ENCODE measurements around the gene CCR6.

CCR6 gene

DNA sequence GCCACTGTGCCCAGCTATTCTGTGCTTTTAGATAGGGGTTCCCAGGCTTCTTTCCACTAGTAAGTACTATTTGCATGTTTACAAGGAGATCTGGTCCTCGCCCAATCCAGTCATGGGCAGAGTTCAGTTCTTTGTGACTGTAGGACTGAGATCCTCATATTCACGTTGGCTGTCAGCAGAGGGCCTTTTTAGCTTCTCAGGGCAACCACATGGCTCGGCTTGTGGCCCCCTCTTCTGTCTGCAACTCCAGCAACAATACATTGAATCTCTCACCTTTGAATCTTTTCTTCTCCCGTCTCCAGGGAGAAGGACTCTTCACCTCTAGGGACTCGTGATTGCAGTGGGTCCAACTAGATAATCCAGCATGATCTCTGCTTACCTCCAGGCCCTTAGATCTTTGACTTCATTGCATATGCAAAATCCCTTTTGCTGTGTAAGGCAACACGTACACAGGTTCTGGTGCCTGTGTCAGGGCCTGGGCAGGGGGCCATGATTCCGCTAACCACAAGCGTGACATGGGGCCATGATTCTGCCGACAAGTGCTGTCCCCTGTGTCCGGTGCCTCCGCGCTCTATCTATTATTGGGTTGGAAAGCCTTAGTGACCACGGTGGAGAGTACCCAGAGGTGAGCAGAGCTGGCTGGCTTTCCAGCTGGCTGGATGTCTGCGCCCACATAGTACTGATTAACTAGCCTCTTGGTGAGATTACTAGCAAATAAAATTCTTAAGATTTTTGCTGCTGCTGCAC, 5.1 kb downstream of the CCR6 start:
- no peak overlapping the region for H3K4me3 ChIP-seq (ENCODE audit: low read depth in 1 of 2, low read length in 2 of 2)
- H3K27me3 ChIP-seq (ENCODE audit: control insufficient read depth in 1 of 2, insufficient read depth in 2 of 2, low read length in 2 of 2), result no peaks in the 10 kb centered on the region
- H3K4me1 ChIP-seq (ENCODE audit: control insufficient read depth in 1 of 2, insufficient read depth in 2 of 2, low read length in 2 of 2), result peaks cover 4 to 6% of the 10 kb centered on the region in 2 donors
- H3K9me3 ChIP-seq (ENCODE audit: control insufficient read depth in 1 of 2, low read length in 2 of 2), result no peaks in the 10 kb centered on the region
- H3K9ac ChIP-seq (ENCODE audit: low read depth in 1 of 2, low read length in 2 of 2), result no peak overlapping the region
- H3K36me3 ChIP-seq (ENCODE audit: control insufficient read depth in 1 of 2, insufficient read depth in 2 of 2, low read length in 2 of 2), result no peaks in the 10 kb centered on the region
- no peak overlapping the region for H3K27ac ChIP-seq (ENCODE audit: low read depth, low read length)

GRCh38 chr6:167129159-167129558, 6.3 kb downstream of the CCR6 start:
- H3K4me1 ChIP-seq (ENCODE audit: control insufficient read depth in 1 of 2, insufficient read depth in 2 of 2, low read length in 2 of 2), result no peaks in the 10 kb centered on the region

GRCh38 chr6:167129562-167129961, 6.7 kb downstream of the CCR6 start:
- peaks cover 0 to 2% of the 10 kb centered on the region in 2 donors for H3K36me3 ChIP-seq (ENCODE audit: control insufficient read depth in 1 of 2, insufficient read depth in 2 of 2, low read length in 2 of 2)
- no peak overlapping the region for H3K27ac ChIP-seq (ENCODE audit: low read depth, low read length)
- H3K4me1 ChIP-seq (ENCODE audit: control insufficient read depth in 1 of 2, insufficient read depth in 2 of 2, low read length in 2 of 2), result no peaks in the 10 kb centered on the region
- H3K4me3 ChIP-seq (ENCODE audit: low read depth in 1 of 2, low read length in 2 of 2), result no peak overlapping the region
- no peaks in the 10 kb centered on the region for H3K27me3 ChIP-seq (ENCODE audit: control insufficient read depth in 1 of 2, insufficient read depth in 2 of 2, low read length in 2 of 2)
- no peaks in the 10 kb centered on the region for H3K9me3 ChIP-seq (ENCODE audit: control insufficient read depth in 1 of 2, low read length in 2 of 2)
- H3K9ac ChIP-seq (ENCODE audit: low read depth in 1 of 2, low read length in 2 of 2), result no peak overlapping the region

More at GRCh38 chr6:167129159-167129558, 6.3 kb downstream of the CCR6 start:
- H3K36me3 ChIP-seq (ENCODE audit: control insufficient read depth in 1 of 2, insufficient read depth in 2 of 2, low read length in 2 of 2), result no peaks in the 10 kb centered on the region
- no peak overlapping the region for H3K4me3 ChIP-seq (ENCODE audit: low read depth in 1 of 2, low read length in 2 of 2)
- H3K27me3 ChIP-seq (ENCODE audit: control insufficient read depth in 1 of 2, insufficient read depth in 2 of 2, low read length in 2 of 2), result no peaks in the 10 kb centered on the region
- H3K9ac ChIP-seq (ENCODE audit: low read depth in 1 of 2, low read length in 2 of 2), result no peak overlapping the region
- H3K27ac ChIP-seq (ENCODE audit: low read depth, low read length), result no peak overlapping the region
- H3K9me3 ChIP-seq (ENCODE audit: control insufficient read depth in 1 of 2, low read length in 2 of 2), result no peaks in the 10 kb centered on the region

GRCh38 chr6:167130008-167130677, 7.2 kb downstream of the CCR6 start:
- H3K4me3 ChIP-seq (ENCODE audit: low read depth in 1 of 2, low read length in 2 of 2), result no peak overlapping the region
- H3K27me3 ChIP-seq (ENCODE audit: control insufficient read depth in 1 of 2, insufficient read depth in 2 of 2, low read length in 2 of 2), result no peaks in the 10 kb centered on the region
- no peak overlapping the region for H3K9ac ChIP-seq (ENCODE audit: low read depth in 1 of 2, low read length in 2 of 2)
- peaks cover 0 to 3% of the 10 kb centered on the region in 2 donors for H3K36me3 ChIP-seq (ENCODE audit: control insufficient read depth in 1 of 2, insufficient read depth in 2 of 2, low read length in 2 of 2)
- H3K4me1 ChIP-seq (ENCODE audit: control insufficient read depth in 1 of 2, insufficient read depth in 2 of 2, low read length in 2 of 2), result no peaks in the 10 kb centered on the region
- H3K27ac ChIP-seq (ENCODE audit: low read depth, low read length), result no peak overlapping the region
- no peaks in the 10 kb centered on the region for H3K9me3 ChIP-seq (ENCODE audit: control insufficient read depth in 1 of 2, low read length in 2 of 2)

DNA sequence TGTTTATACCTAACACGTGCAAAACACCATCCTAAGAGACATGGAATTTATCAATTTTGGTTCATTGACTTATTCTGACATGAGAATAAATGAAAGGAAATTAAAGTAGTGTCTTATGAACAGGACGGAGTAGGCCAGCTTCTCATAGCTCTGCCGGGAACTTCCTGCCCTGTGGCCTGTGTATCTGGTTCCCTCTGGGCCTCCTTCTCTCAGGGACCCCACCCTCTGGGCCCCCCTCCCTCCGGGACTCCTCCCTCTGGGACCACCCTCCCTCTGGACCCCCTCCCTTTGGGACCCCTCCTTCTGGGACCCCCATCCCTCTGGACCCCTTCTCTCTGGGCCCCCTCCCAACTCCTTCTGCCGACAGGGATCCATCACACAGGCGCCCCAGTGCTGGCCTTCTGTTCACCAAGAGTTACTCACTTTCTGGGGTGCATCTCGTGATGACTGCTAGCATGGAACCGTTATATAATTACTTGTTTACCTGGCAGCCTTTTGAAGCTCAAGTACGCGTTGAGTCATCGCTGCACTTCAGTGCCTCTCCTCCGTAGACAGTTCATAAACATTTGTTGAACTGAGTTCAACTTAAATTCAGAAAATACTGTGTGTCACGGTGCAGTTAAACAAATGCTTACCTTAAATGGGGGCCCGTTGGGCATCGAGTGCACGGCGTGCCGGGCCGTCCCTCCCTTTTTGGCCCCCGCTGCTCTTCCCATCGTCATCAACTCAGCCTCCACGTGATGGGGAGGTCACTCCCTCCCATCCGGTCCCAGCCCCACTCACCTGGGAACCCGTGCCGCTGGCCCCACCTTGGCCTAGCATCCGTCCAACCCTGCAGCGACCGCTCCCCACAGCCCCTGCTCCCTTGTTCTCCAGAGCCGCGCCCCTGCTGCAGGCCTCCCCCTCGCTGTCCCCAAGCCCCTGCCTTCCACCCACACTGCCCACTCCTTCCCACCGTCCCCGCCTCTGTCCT, 8.1 kb downstream of the CCR6 start:
- Histone ChIP-seq H3K9ac (ENCODE audit: low read depth in 1 of 2, low read length in 2 of 2) (no peak overlapping the region), H3K4me3 (ENCODE audit: low read depth in 1 of 2, low read length in 2 of 2) (no peak overlapping the region), H3K36me3 (ENCODE audit: control insufficient read depth in 1 of 2, insufficient read depth in 2 of 2, low read length in 2 of 2) (peaks cover 0 to 3% of the 10 kb centered on the region in 2 donors), H3K9me3 (ENCODE audit: control insufficient read depth in 1 of 2, low read length in 2 of 2) (no peaks in the 10 kb centered on the region), H3K27ac (ENCODE audit: low read depth, low read length) (no peak overlapping the region), H3K4me1 (ENCODE audit: control insufficient read depth in 1 of 2, insufficient read depth in 2 of 2, low read length in 2 of 2) (no peaks in the 10 kb centered on the region), H3K27me3 (ENCODE audit: control insufficient read depth in 1 of 2, insufficient read depth in 2 of 2, low read length in 2 of 2) (no peaks in the 10 kb centered on the region)

DNA sequence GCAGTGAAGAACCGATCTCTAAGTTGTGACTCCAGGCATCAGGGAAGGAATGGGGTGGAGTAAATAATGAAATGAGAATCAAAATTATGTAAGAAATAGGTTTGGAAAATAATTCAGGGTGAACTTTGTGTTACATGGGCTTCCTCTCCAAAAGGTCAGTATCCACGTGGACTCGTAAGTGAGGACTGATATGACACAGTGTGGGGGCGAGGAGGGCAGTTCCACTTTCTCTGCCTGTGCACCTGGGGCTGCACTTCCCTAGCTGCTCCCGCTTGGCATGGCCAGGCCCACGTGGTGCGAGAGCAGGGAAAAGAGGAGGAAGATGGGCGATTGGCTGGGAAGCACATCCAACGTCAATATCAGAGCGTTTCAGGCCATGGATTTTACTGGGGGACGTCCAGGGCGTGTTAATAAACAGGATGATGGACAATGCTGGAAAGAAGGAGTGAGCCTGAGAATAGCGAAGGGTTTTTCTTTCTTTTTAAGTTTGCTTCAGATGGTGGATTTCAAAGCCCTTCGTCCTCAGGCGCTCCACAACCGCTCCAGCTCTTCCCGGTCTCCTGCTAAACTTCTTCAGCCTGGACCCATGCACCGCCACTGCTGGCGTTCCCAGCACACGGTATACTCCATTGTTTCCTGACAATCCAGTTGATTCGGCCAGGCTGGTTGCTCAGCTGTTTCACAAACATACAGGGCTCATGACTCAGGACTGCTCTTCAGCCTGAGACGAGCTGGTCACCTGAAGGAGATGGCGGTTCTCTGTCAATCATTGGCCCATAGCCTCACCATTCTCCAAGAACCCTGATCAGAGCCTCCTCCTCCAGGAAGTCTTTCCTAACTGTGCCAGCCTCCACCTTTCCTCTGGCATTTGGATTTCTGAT, 11.8 kb downstream of the CCR6 start:
- no peak overlapping the region for H3K27ac ChIP-seq (ENCODE audit: low read depth, low read length)

DNA sequence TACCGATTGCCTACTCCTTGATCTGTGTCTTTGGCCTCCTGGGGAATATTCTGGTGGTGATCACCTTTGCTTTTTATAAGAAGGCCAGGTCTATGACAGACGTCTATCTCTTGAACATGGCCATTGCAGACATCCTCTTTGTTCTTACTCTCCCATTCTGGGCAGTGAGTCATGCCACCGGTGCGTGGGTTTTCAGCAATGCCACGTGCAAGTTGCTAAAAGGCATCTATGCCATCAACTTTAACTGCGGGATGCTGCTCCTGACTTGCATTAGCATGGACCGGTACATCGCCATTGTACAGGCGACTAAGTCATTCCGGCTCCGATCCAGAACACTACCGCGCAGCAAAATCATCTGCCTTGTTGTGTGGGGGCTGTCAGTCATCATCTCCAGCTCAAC, 13.5 kb downstream of the CCR6 start:
- no peaks in the 10 kb centered on the region for H3K9me3 ChIP-seq (ENCODE audit: control insufficient read depth in 1 of 2, low read length in 2 of 2)
- no peaks in the 10 kb centered on the region for H3K27me3 ChIP-seq (ENCODE audit: control insufficient read depth in 1 of 2, insufficient read depth in 2 of 2, low read length in 2 of 2)
- no peak overlapping the region for H3K9ac ChIP-seq (ENCODE audit: low read depth in 1 of 2, low read length in 2 of 2)
- H3K36me3 ChIP-seq (ENCODE audit: control insufficient read depth in 1 of 2, insufficient read depth in 2 of 2, low read length in 2 of 2), result peaks cover 5 to 15% of the 10 kb centered on the region in 2 donors
- H3K4me1 ChIP-seq (ENCODE audit: control insufficient read depth in 1 of 2, insufficient read depth in 2 of 2, low read length in 2 of 2), result peaks cover 11 to 17% of the 10 kb centered on the region in 2 donors
- no peak overlapping the region for H3K4me3 ChIP-seq (ENCODE audit: low read depth in 1 of 2, low read length in 2 of 2)
- H3K27ac ChIP-seq (ENCODE audit: low read depth, low read length), result no peak overlapping the region

More for the DNA sequence above, 11.8 kb downstream of the CCR6 start:
- H3K36me3 ChIP-seq (ENCODE audit: control insufficient read depth in 1 of 2, insufficient read depth in 2 of 2, low read length in 2 of 2), result peaks cover 5 to 15% of the 10 kb centered on the region in 2 donors
- no peaks in the 10 kb centered on the region for H3K9me3 ChIP-seq (ENCODE audit: control insufficient read depth in 1 of 2, low read length in 2 of 2)
- no peak overlapping the region for H3K9ac ChIP-seq (ENCODE audit: low read depth in 1 of 2, low read length in 2 of 2)
- H3K4me3 ChIP-seq (ENCODE audit: low read depth in 1 of 2, low read length in 2 of 2), result no peak overlapping the region
- peaks cover 0 to under 1% of the 10 kb centered on the region in 2 donors for H3K4me1 ChIP-seq (ENCODE audit: control insufficient read depth in 1 of 2, insufficient read depth in 2 of 2, low read length in 2 of 2)
- no peaks in the 10 kb centered on the region for H3K27me3 ChIP-seq (ENCODE audit: control insufficient read depth in 1 of 2, insufficient read depth in 2 of 2, low read length in 2 of 2)

DNA sequence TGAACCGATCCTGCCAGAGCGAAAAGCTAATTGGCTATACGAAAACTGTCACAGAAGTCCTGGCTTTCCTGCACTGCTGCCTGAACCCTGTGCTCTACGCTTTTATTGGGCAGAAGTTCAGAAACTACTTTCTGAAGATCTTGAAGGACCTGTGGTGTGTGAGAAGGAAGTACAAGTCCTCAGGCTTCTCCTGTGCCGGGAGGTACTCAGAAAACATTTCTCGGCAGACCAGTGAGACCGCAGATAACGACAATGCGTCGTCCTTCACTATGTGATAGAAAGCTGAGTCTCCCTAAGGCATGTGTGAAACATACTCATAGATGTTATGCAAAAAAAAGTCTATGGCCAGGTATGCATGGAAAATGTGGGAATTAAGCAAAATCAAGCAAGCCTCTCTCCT, 14.2 kb downstream of the CCR6 start:
- Histone ChIP-seq H3K9me3 (ENCODE audit: control insufficient read depth in 1 of 2, low read length in 2 of 2) (no peaks in the 10 kb centered on the region), H3K4me3 (ENCODE audit: low read depth in 1 of 2, low read length in 2 of 2) (no peak overlapping the region), H3K27ac (ENCODE audit: low read depth, low read length) (no peak overlapping the region), H3K27me3 (ENCODE audit: control insufficient read depth in 1 of 2, insufficient read depth in 2 of 2, low read length in 2 of 2) (no peaks in the 10 kb centered on the region), H3K4me1 (ENCODE audit: control insufficient read depth in 1 of 2, insufficient read depth in 2 of 2, low read length in 2 of 2) (peaks cover 17 to 24% of the 10 kb centered on the region in 2 donors), H3K9ac (ENCODE audit: low read depth in 1 of 2, low read length in 2 of 2) (no peak overlapping the region), H3K36me3 (ENCODE audit: control insufficient read depth in 1 of 2, insufficient read depth in 2 of 2, low read length in 2 of 2) (peaks cover 5 to 15% of the 10 kb centered on the region in 2 donors)

- Histone ChIP-seq H3K36me3 (ENCODE audit: control insufficient read depth in 1 of 2, insufficient read depth in 2 of 2, low read length in 2 of 2) (peaks cover 5 to 15% of the 10 kb centered on the region in 2 donors), H3K4me3 (ENCODE audit: low read depth in 1 of 2, low read length in 2 of 2) (no peak overlapping the region), H3K9me3 (ENCODE audit: control insufficient read depth in 1 of 2, low read length in 2 of 2) (no peaks in the 10 kb centered on the region), H3K27ac (ENCODE audit: low read depth, low read length) (no peak overlapping the region), H3K9ac (ENCODE audit: low read depth in 1 of 2, low read length in 2 of 2) (no peak overlapping the region), H3K27me3 (ENCODE audit: control insufficient read depth in 1 of 2, insufficient read depth in 2 of 2, low read length in 2 of 2) (no peaks in the 10 kb centered on the region), H3K4me1 (ENCODE audit: control insufficient read depth in 1 of 2, insufficient read depth in 2 of 2, low read length in 2 of 2) (peaks cover 18 to 27% of the 10 kb centered on the region in 2 donors)
Measured at GRCh38 chr6:167137881-167138280, 15.0 kb downstream of the CCR6 start.
